Endothelial cell of umbilical vein (primary cell): ENCODE measurements around the gene ATP6V1G1.
"Not testable (repeated sequence)": the region's sequence is repeated elsewhere in the genome, so short reads cannot be mapped to it uniquely, and the experiment has no call there.

Experiments used
- EZH2 ChIP-seq: IDR thresholded peaks from 2 replicates; pipeline ENCODE4 v1.6.1; 2012; ENCODE audit warnings: borderline replicate concordance, low read depth, mild to moderate bottlenecking, moderate library complexity, low read length, inconsistent platforms; ENCODE audit not compliant: severe bottlenecking
- POLR2A ChIP-seq: IDR thresholded peaks from 2 replicates; pipeline ENCODE4 v1.6.1; 2012; ENCODE audit warnings: low read depth, mild to moderate bottlenecking, control low read depth, low read length
- TF ChIP-seq, protein P1 (sequence below), 2 donors: IDR thresholded peaks; 1 replicate in 1 of 2; 2 replicates in 1 of 2; pipeline ENCODE4 v1.5.1; 2011; ENCODE audit warnings: low read length in 2 of 2, mild to moderate bottlenecking in 2 of 2, moderate library complexity in 2 of 2, control low read depth in 1 of 2, inconsistent platforms in 1 of 2, low read depth in 1 of 2; ENCODE audit not compliant: insufficient read depth in 1 of 2; ENCODE audit errors: extremely low read depth in 1 of 2
- TF ChIP-seq, protein P2 (sequence below): IDR thresholded peaks from 2 replicates; pipeline ENCODE4 v1.6.1; 2011; ENCODE audit not compliant: insufficient read depth, insufficient read length

DNA sequence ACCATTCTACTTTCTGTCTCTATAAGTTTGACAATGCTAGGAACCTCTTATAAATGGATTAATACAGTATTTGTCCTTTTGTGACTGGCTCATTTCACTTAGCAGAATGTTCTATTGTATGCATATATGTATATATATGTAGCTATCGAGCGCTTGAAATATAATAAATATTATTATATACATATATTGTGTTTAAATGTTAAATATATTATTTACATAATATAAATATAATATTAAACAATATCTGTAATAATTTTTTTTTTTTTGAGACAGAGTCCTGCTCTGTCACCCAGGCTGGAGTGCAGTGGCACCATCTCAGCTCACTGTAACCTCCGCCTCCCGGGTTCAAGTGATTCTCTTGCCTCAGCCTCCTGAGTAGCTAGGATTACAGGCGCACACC, 9.4 kb upstream of the ATP6V1G1 start:
- TF ChIP-seq, protein P1, sequence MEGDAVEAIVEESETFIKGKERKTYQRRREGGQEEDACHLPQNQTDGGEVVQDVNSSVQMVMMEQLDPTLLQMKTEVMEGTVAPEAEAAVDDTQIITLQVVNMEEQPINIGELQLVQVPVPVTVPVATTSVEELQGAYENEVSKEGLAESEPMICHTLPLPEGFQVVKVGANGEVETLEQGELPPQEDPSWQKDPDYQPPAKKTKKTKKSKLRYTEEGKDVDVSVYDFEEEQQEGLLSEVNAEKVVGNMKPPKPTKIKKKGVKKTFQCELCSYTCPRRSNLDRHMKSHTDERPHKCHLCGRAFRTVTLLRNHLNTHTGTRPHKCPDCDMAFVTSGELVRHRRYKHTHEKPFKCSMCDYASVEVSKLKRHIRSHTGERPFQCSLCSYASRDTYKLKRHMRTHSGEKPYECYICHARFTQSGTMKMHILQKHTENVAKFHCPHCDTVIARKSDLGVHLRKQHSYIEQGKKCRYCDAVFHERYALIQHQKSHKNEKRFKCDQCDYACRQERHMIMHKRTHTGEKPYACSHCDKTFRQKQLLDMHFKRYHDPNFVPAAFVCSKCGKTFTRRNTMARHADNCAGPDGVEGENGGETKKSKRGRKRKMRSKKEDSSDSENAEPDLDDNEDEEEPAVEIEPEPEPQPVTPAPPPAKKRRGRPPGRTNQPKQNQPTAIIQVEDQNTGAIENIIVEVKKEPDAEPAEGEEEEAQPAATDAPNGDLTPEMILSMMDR (IDR thresholded peaks at IDR 0.05; ENCODE audit: extremely low read depth in 1 of 2, insufficient read depth in 1 of 2, low read depth in 1 of 2, low read length in 2 of 2) = not testable (repeated sequence)
- not testable (repeated sequence) for TF ChIP-seq EZH2, POLR2A
- TF ChIP-seq, protein P2, sequence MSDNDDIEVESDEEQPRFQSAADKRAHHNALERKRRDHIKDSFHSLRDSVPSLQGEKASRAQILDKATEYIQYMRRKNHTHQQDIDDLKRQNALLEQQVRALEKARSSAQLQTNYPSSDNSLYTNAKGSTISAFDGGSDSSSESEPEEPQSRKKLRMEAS = not testable (repeated sequence)
